ENCODE data around the gene DCHS2. TPM values are rescaled to one million over a fixed set of nuclear protein-coding genes. Genes with fewer than 3 reads are reported as not detected.
A peak's percentile ranks its signal among the peaks of the same experiment; 100 is the strongest.

The DCHS2 gene
- under 1 TPM in 5 of 6 donors, not detected in 1; 0.08 to 0.44 (median 0.26) TPM for polyA plus RNA-seq (ENCODE audit: low read depth in 6 of 6)

GRCh38 chr4:154491341-154492271 is at the start of gene DCHS2:
Gene DCHS2 (minus strand): TSS chr4:154491799. CDS start chr4:154491355, 444 bp downstream.
- DNase-seq, result peak; percentile 20
- Mint-ChIP-seq H3K4me3 (peak within 1 kb of the TSS; percentile 85 to 98 (median 96)), H3K27ac (peak within 1 kb of the TSS in 5 of 6 donors; percentile 14 to 87 (median 61)), H3K4me1 (peaks cover 12 to 24% (median 19%) of the 10 kb centered on the region in 3 donors), H3K9me3 (peaks cover 0 to 3% (median 0%) of the 10 kb centered on the region in 7 donors), H3K36me3 (peaks cover 0 to 7% of the 10 kb centered on the region in 2 donors), H3K27me3 (peaks cover 31 to 80% (median 55%) of the 10 kb centered on the region in 3 donors)
- peak; percentile 55 to 60 for ATAC-seq (ENCODE audit: low read depth in 2 of 2)

GRCh38 chr4:154534296-154534695 is 42.7 kb upstream of the DCHS2 start:
- no peak overlapping the region for H3K4me3 Mint-ChIP-seq
- DNase-seq (no peak), ATAC-seq (ENCODE audit: low read depth in 2 of 2) (no peak)
- no peaks in the 10 kb centered on the region for H3K9me3 Mint-ChIP-seq
- peak overlapping the region in 2 of 6 donors; percentile 32 to 59 for H3K27ac Mint-ChIP-seq
- H3K36me3 Mint-ChIP-seq, result peaks cover 11 to 14% of the 10 kb centered on the region in 2 donors
- H3K27me3 Mint-ChIP-seq, result peaks cover 0 to 9% (median 6%) of the 10 kb centered on the region in 3 donors
- no peaks in the 10 kb centered on the region for H3K4me1 Mint-ChIP-seq

- Mint-ChIP-seq H3K27me3 (peaks cover 8 to 43% (median 19%) of the 10 kb centered on the region in 3 donors), H3K4me1 (peaks cover 0 to 7% (median 3%) of the 10 kb centered on the region in 3 donors), H3K4me3 (no peak overlapping the region), H3K27ac (peak overlapping the region in 2 of 6 donors; percentile 4 to 25), H3K9me3 (no peaks in the 10 kb centered on the region), H3K36me3 (peaks cover 0 to 4% of the 10 kb centered on the region in 2 donors)
- DNase-seq (no peak), ATAC-seq (ENCODE audit: low read depth in 2 of 2) (no peak)
Measured at GRCh38 chr4:154529728-154530519, 38.3 kb upstream of the DCHS2 start.

GRCh38 chr4:154528869-154529268 is 37.3 kb upstream of the DCHS2 start:
- no peak for ATAC-seq (ENCODE audit: low read depth in 2 of 2)
- no peaks in the 10 kb centered on the region for H3K9me3 Mint-ChIP-seq
- H3K27me3 Mint-ChIP-seq, result peaks cover 16 to 47% (median 29%) of the 10 kb centered on the region in 3 donors
- no peak overlapping the region for H3K27ac Mint-ChIP-seq
- peaks cover 0 to 7% (median 3%) of the 10 kb centered on the region in 3 donors for H3K4me1 Mint-ChIP-seq
- DNase-seq, result no peak
- H3K36me3 Mint-ChIP-seq, result no peaks in the 10 kb centered on the region
- H3K4me3 Mint-ChIP-seq, result no peak overlapping the region

- peaks cover 0 to 7% (median 3%) of the 10 kb centered on the region in 3 donors for H3K4me1 Mint-ChIP-seq
- no peak overlapping the region for H3K27ac Mint-ChIP-seq
- H3K4me3 Mint-ChIP-seq, result no peak overlapping the region
- H3K9me3 Mint-ChIP-seq, result peaks cover 0 to 2% (median 0%) of the 10 kb centered on the region in 7 donors
- no peaks in the 10 kb centered on the region for H3K36me3 Mint-ChIP-seq
- no peak for ATAC-seq (ENCODE audit: low read depth in 2 of 2)
- no peak for DNase-seq
- H3K27me3 Mint-ChIP-seq, result peaks cover 16 to 60% (median 40%) of the 10 kb centered on the region in 3 donors
Measured at GRCh38 chr4:154527308-154527707, 35.7 kb upstream of the DCHS2 start.

- H3K27me3 Mint-ChIP-seq, result peaks cover 16 to 61% (median 44%) of the 10 kb centered on the region in 3 donors
- H3K36me3 Mint-ChIP-seq, result no peaks in the 10 kb centered on the region
- peaks cover 0 to 7% (median 3%) of the 10 kb centered on the region in 3 donors for H3K4me1 Mint-ChIP-seq
- peaks cover 0 to 2% (median 0%) of the 10 kb centered on the region in 7 donors for H3K9me3 Mint-ChIP-seq
- H3K4me3 Mint-ChIP-seq, result no peak overlapping the region
- DNase-seq (no peak), ATAC-seq (ENCODE audit: low read depth in 2 of 2) (peak; percentile 55 to 58)
- no peak overlapping the region for H3K27ac Mint-ChIP-seq
Measured at GRCh38 chr4:154526151-154526550, 34.6 kb upstream of the DCHS2 start.

- Mint-ChIP-seq H3K4me1 (peaks cover 0 to 5% (median 3%) of the 10 kb centered on the region in 3 donors), H3K4me3 (no peak overlapping the region), H3K36me3 (no peaks in the 10 kb centered on the region), H3K9me3 (peaks cover 0 to 2% (median 0%) of the 10 kb centered on the region in 7 donors), H3K27me3 (peaks cover 35 to 62% (median 56%) of the 10 kb centered on the region in 3 donors), H3K27ac (no peak overlapping the region)
- DNase-seq (no peak), ATAC-seq (ENCODE audit: low read depth in 2 of 2) (no peak)
Measured at GRCh38 chr4:154521607-154522006, 30.0 kb upstream of the DCHS2 start.

- no peak for ATAC-seq (ENCODE audit: low read depth in 2 of 2)
- Mint-ChIP-seq H3K4me1 (no peaks in the 10 kb centered on the region), H3K36me3 (no peaks in the 10 kb centered on the region)
Measured at GRCh38 chr4:154519214-154519613, 27.6 kb upstream of the DCHS2 start.

GRCh38 chr4:154517591-154517990 is 26.0 kb upstream of the DCHS2 start:
- peaks cover 45 to 52% (median 47%) of the 10 kb centered on the region in 3 donors for H3K27me3 Mint-ChIP-seq
- DNase-seq, result no peak
- peaks cover 0 to 6% (median 4%) of the 10 kb centered on the region in 7 donors for H3K9me3 Mint-ChIP-seq
- H3K36me3 Mint-ChIP-seq, result no peaks in the 10 kb centered on the region
- ATAC-seq (ENCODE audit: low read depth in 2 of 2), result no peak
- H3K4me3 Mint-ChIP-seq, result no peak overlapping the region
- H3K27ac Mint-ChIP-seq, result no peak overlapping the region
- H3K4me1 Mint-ChIP-seq, result peaks cover 0 to 7% (median 3%) of the 10 kb centered on the region in 3 donors

More at GRCh38 chr4:154519214-154519613, 27.6 kb upstream of the DCHS2 start:
- Mint-ChIP-seq H3K27me3 (peaks cover 36 to 57% (median 48%) of the 10 kb centered on the region in 3 donors), H3K4me3 (no peak overlapping the region), H3K9me3 (peaks cover 0 to 2% (median 0%) of the 10 kb centered on the region in 7 donors), H3K27ac (no peak overlapping the region)
- no peak for DNase-seq

- H3K36me3 Mint-ChIP-seq, result no peaks in the 10 kb centered on the region
- ATAC-seq (ENCODE audit: low read depth in 2 of 2), result no peak
- H3K4me1 Mint-ChIP-seq, result peaks cover 0 to 14% (median 5%) of the 10 kb centered on the region in 3 donors
- no peak overlapping the region for H3K27ac Mint-ChIP-seq
- peaks cover 0 to 6% (median 4%) of the 10 kb centered on the region in 7 donors for H3K9me3 Mint-ChIP-seq
- H3K4me3 Mint-ChIP-seq, result no peak overlapping the region
- peaks cover 42 to 51% (median 48%) of the 10 kb centered on the region in 3 donors for H3K27me3 Mint-ChIP-seq
- DNase-seq, result no peak
Measured at GRCh38 chr4:154516318-154517029, 24.9 kb upstream of the DCHS2 start.

GRCh38 chr4:154511981-154512380 is 20.4 kb upstream of the DCHS2 start:
- H3K27ac Mint-ChIP-seq, result peak overlapping the region in 1 of 6 donors; percentile 61
- ATAC-seq (ENCODE audit: low read depth in 2 of 2) (no peak), DNase-seq (no peak)
- no peak overlapping the region for H3K4me3 Mint-ChIP-seq
- peaks cover 30 to 42% (median 40%) of the 10 kb centered on the region in 3 donors for H3K27me3 Mint-ChIP-seq
- H3K36me3 Mint-ChIP-seq, result no peaks in the 10 kb centered on the region
- H3K4me1 Mint-ChIP-seq, result peaks cover 0 to 14% (median 5%) of the 10 kb centered on the region in 3 donors
- peaks cover 0 to 6% (median 4%) of the 10 kb centered on the region in 7 donors for H3K9me3 Mint-ChIP-seq

GRCh38 chr4:154511548-154511947 is 19.9 kb upstream of the DCHS2 start:
- H3K4me3 Mint-ChIP-seq, result no peak overlapping the region
- peaks cover 0 to 14% (median 5%) of the 10 kb centered on the region in 3 donors for H3K4me1 Mint-ChIP-seq
- no peak for ATAC-seq (ENCODE audit: low read depth in 2 of 2)
- peaks cover 30 to 42% (median 37%) of the 10 kb centered on the region in 3 donors for H3K27me3 Mint-ChIP-seq
- no peak for DNase-seq
- peaks cover 0 to 6% (median 4%) of the 10 kb centered on the region in 7 donors for H3K9me3 Mint-ChIP-seq
- H3K27ac Mint-ChIP-seq, result peak overlapping the region in 1 of 6 donors; percentile 61
- no peaks in the 10 kb centered on the region for H3K36me3 Mint-ChIP-seq

Measured in naive B cell (primary cell).